GM12864 (cell line): ENCODE measurements around the gene UQCR11.

Experiments
- DNase-seq: peaks from one replicate; pipeline ENCODE4 v3.0.0-alpha.2; 2011; ENCODE audit warnings: low read depth
- H3K4me3 ChIP-seq: 2 replicates; pipeline ENCODE4 v1.5.1; 2011; ENCODE audit warnings: mild to moderate bottlenecking, low read depth, low read length, control low read depth
- CTCF ChIP-seq: IDR thresholded peaks from 2 replicates; pipeline ENCODE4 v1.5.1; 2011; ENCODE audit warnings: low read depth, mild to moderate bottlenecking, moderate library complexity, low read length, control low read depth, inconsistent platforms; ENCODE audit errors: missing control alignments

UQCR11 gene

GRCh38 chr19:1549332-1549945 lies 55.8 kb downstream of the UQCR11 start:
- DNase-seq: no peak
- no peak overlapping the region for H3K4me3 ChIP-seq
- TF ChIP-seq CTCF: no peak
